CD14-positive monocyte (primary cell): ENCODE results near the gene BRF1. TPM values are rescaled to one million over a fixed set of nuclear protein-coding genes. Genes with fewer than 3 reads are reported as not detected.

Experiments used
- DNase-seq, 3 donors: peaks; one replicate each; pipeline ENCODE4 v3.0.0-alpha.2; 2011 to 2022
- H2AFZ ChIP-seq: 2 replicates; pipeline ENCODE4 v1.6.0; 2012; ENCODE audit warnings: mild to moderate bottlenecking, low read depth, low read length, inconsistent platforms; ENCODE audit not compliant: insufficient read depth, poor library complexity, severe bottlenecking
- H3K27ac ChIP-seq, 2 donors: 1 replicate in 1 of 2; 2 replicates in 1 of 2; pipeline ENCODE4 v1.5.1; 2012 to 2013; ENCODE audit warnings: low read length in 2 of 2, control low read depth in 1 of 2, inconsistent platforms in 1 of 2, low read depth in 1 of 2, mild to moderate bottlenecking in 1 of 2
- H3K27me3 ChIP-seq, 2 donors: one replicate each; pipeline versions ENCODE4 v1.6.0 to v1.6.1; 2011 to 2013; ENCODE audit warnings: low read length in 2 of 2; ENCODE audit not compliant: control insufficient read depth in 2 of 2, insufficient read depth in 2 of 2
- H3K36me3 ChIP-seq, 2 donors: replicated peaks in 1 of 2; 1 replicate in 1 of 2; 2 replicates in 1 of 2; pipeline versions ENCODE4 v1.5.1 to v1.6.1; 2012 to 2013; ENCODE audit warnings: low read length in 2 of 2, control low read depth in 1 of 2, inconsistent platforms in 1 of 2, mild to moderate bottlenecking in 1 of 2; ENCODE audit not compliant: insufficient read depth in 2 of 2, control insufficient read depth in 1 of 2
- H3K4me1 ChIP-seq, 2 donors: 1 replicate in 1 of 2; 2 replicates in 1 of 2; pipeline versions ENCODE4 v1.5.1 to v1.6.1; 2012 to 2013; ENCODE audit warnings: low read length in 2 of 2, control low read depth in 1 of 2, inconsistent platforms in 1 of 2, mild to moderate bottlenecking in 1 of 2, moderate library complexity in 1 of 2; ENCODE audit not compliant: insufficient read depth in 2 of 2, control insufficient read depth in 1 of 2
- H3K4me2 ChIP-seq: replicated peaks from 2 replicates; pipeline ENCODE3; 2012; ENCODE audit warnings: low read length, moderate library complexity, mild to moderate bottlenecking; ENCODE audit not compliant: poor library complexity, severe bottlenecking; ENCODE audit errors: extremely low read depth
- H3K4me3 ChIP-seq, 3 experiments: fragments of 200-600 bp in 1 of 3; sonication (generic) in 1 of 3; replicated peaks in 1 of 3; 1 replicate in 2 of 3; 2 replicates in 1 of 3; pipeline ENCODE4 v1.5.1; 2011 to 2013; ENCODE audit warnings: low read length in 3 of 3, mild to moderate bottlenecking in 3 of 3, control low read depth in 2 of 3, low read depth in 2 of 3, inconsistent platforms in 1 of 3, moderate library complexity in 1 of 3
- H3K79me2 ChIP-seq: 2 replicates; pipeline ENCODE4 v1.6.0; 2012; ENCODE audit warnings: mild to moderate bottlenecking, control low read depth, inconsistent platforms, low read length, moderate library complexity; ENCODE audit not compliant: insufficient read depth
- H3K9ac ChIP-seq: 2 replicates; pipeline ENCODE4 v1.6.0; 2017; ENCODE audit warnings: low read length, mild to moderate bottlenecking; ENCODE audit not compliant: insufficient read depth, poor library complexity, severe bottlenecking
- H3K9me3 ChIP-seq, 2 donors: replicated peaks in 1 of 2; 1 replicate in 1 of 2; 2 replicates in 1 of 2; pipeline versions ENCODE4 v1.5.1 to v1.6.1; 2012 to 2013; ENCODE audit warnings: low read length in 2 of 2, control low read depth in 1 of 2; ENCODE audit not compliant: control insufficient read depth in 1 of 2, insufficient read depth in 1 of 2
- H4K20me1 ChIP-seq: 2 replicates; pipeline ENCODE4 v1.6.0; 2012; ENCODE audit warnings: mild to moderate bottlenecking, low read length, control low read depth, moderate library complexity; ENCODE audit not compliant: insufficient read depth
- H3K27ac Mint-ChIP-seq, 7 donors: one replicate each; pipeline ENCODE4 v1.8.0; 2020; ENCODE audit warnings: mild to moderate bottlenecking in 7 of 7, mixed read lengths in 7 of 7, moderate library complexity in 6 of 7, inconsistent platforms in 2 of 7
- H3K27me3 Mint-ChIP-seq, 3 donors: one replicate each; pipeline ENCODE4 v1.8.0; 2021 to 2022; ENCODE audit warnings: low read depth in 3 of 3, mild to moderate bottlenecking in 3 of 3, mixed read lengths in 3 of 3, moderate library complexity in 3 of 3, inconsistent platforms in 1 of 3
- H3K36me3 Mint-ChIP-seq, 2 donors: one replicate each; pipeline ENCODE4 v1.8.0; 2020; ENCODE audit warnings: mixed read lengths in 2 of 2, inconsistent platforms in 1 of 2, mild to moderate bottlenecking in 1 of 2
- H3K4me1 Mint-ChIP-seq: one replicate; pipeline ENCODE4 v1.8.0; 2020; ENCODE audit warnings: mild to moderate bottlenecking, mixed read lengths
- H3K4me3 Mint-ChIP-seq, 2 donors: one replicate each; pipeline ENCODE4 v1.8.0; 2020; ENCODE audit warnings: mild to moderate bottlenecking in 2 of 2, mixed read lengths in 2 of 2, moderate library complexity in 1 of 2
- H3K9me3 Mint-ChIP-seq, 7 donors: one replicate each; pipeline ENCODE4 v1.8.0; 2020 to 2022; ENCODE audit warnings: mixed read lengths in 7 of 7, mild to moderate bottlenecking in 6 of 7, moderate library complexity in 6 of 7, inconsistent platforms in 2 of 7
- WGBS: methylation state at CpG from one replicate; pipeline ENCODE4 v1.1.5; 2013; ENCODE audit warnings: missing lambda C conversion rate; ENCODE audit not compliant: insufficient coverage; 5-methylcytosine and 5-hydroxymethylcytosine counted together
- intact Hi-C, 2 donors: fragments of 100-400 bp; cut with micrococcal nuclease; formaldehyde crosslinking; loops; one replicate each; pipeline versions ENCODE4 v1.15.0 to v1.15.1; 2023
- polyA plus RNA-seq, 3 donors: library from polyadenylated mRNA; depleted of rRNA in 1 of 3; unstranded in 2 of 3; stranded (reverse) in 1 of 3; fragments of 300-500 nt in 2 of 3; fragments of >200 nt in 1 of 3; fragmentation: Illumina TruSeq in 2 of 3; gene quantifications; 1 replicate in 2 of 3; 2 replicates in 1 of 3; pipeline ENCODE4 v1.2.3, GENCODE V29; 2012 to 2021
- TF ChIP-seq, protein P1 (sequence below): fragments of 200-600 bp; IDR thresholded peaks from one replicate; pipeline ENCODE4 v1.8.0; 2022; ENCODE audit warnings: antibody characterized with exemption, mild to moderate bottlenecking

The BRF1 gene
- polyA plus RNA-seq, 3 donors: 2.3 to 20.5 (median 2.5) TPM

DNA sequence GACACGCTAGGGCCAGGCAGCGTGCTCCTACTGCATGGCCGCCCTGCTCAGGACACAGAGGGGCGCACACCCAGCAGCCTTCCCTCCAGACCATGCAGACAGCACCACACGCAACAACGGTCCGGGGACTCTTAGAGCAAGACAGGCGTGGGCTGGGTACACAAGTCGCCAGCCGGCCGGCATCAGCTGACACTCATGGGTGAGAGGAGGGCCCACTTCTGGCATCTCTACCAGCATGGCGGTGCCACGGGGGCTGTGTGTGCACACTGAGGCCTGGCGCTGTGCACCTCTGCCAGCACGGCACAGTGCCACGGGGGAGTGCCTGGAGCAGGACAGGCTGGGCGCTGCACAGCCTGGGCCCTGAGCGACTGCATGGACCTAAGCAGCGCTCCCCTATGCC, 59.2 kb downstream of the BRF1 start:
- peaks cover 10 to 33% of the 10 kb centered on the region in 2 donors for H3K36me3 ChIP-seq
- H3K4me3 ChIP-seq: no peak overlapping the region
- no peaks in the 10 kb centered on the region for H4K20me1 ChIP-seq
- no peaks in the 10 kb centered on the region for H3K4me1 ChIP-seq
- peaks cover 21 to 50% of the 10 kb centered on the region in 2 donors for H3K36me3 Mint-ChIP-seq
- H3K9me3 ChIP-seq: peaks cover 0 to 3% of the 10 kb centered on the region in 2 donors
- no peak overlapping the region for H3K9ac ChIP-seq
- TF ChIP-seq, protein P1, sequence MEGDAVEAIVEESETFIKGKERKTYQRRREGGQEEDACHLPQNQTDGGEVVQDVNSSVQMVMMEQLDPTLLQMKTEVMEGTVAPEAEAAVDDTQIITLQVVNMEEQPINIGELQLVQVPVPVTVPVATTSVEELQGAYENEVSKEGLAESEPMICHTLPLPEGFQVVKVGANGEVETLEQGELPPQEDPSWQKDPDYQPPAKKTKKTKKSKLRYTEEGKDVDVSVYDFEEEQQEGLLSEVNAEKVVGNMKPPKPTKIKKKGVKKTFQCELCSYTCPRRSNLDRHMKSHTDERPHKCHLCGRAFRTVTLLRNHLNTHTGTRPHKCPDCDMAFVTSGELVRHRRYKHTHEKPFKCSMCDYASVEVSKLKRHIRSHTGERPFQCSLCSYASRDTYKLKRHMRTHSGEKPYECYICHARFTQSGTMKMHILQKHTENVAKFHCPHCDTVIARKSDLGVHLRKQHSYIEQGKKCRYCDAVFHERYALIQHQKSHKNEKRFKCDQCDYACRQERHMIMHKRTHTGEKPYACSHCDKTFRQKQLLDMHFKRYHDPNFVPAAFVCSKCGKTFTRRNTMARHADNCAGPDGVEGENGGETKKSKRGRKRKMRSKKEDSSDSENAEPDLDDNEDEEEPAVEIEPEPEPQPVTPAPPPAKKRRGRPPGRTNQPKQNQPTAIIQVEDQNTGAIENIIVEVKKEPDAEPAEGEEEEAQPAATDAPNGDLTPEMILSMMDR: no peak
- H3K79me2 ChIP-seq: peaks cover 22% of the 10 kb centered on the region
- H3K27ac Mint-ChIP-seq: no peak overlapping the region
- H3K4me2 ChIP-seq: no peak overlapping the region
- no peak overlapping the region for H3K4me3 Mint-ChIP-seq
- H3K4me1 Mint-ChIP-seq: no peaks in the 10 kb centered on the region
- peaks cover 0 to 2% (median 0%) of the 10 kb centered on the region in 3 donors for H3K27me3 Mint-ChIP-seq
- no peak for DNase-seq
- intact Hi-C loops: no loop called here
- no peak overlapping the region for H3K27ac ChIP-seq
- no peak overlapping the region for H2AFZ ChIP-seq
- peaks cover 0 to 6% (median 0%) of the 10 kb centered on the region in 7 donors for H3K9me3 Mint-ChIP-seq
- no peaks in the 10 kb centered on the region for H3K27me3 ChIP-seq
- WGBS: 99% methylated on average over 19 of the region's 19 CpGs

DNA sequence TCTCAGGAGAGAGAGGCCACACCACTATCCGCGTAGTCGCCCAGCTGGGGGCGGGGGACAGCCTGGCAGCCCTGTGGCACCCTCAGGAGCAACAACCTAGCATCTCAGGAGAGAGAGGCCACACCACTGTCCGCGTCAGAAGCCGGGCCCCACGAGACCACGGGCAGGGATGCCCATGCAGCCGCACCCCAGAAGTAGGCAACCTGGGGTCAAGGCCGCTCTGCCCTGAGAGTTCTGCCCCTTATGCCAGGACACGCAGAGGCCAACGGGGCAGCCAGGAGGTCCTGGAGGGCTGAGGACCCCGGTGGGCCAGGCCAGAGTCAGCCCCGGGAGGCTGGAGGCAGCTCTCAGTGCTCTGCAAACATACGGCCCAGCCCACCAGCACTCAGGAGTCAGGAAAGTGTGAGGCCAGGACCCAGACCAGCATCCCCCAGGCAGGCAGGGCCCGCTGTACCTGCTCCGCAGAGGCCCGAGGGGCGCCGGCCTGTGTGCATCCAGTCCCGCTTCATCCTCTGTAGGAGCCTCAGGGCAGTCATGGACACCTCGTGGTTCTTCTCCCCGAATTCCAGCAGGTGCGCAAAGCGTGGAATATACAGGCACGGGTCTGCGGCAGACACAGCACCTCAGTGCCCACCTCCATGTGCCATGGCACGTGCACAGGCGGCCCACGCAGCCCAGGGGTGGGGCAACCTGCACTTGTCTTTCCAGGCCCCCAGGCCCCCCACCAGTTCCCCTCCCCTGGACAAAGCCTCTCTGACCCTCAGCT, 59.8 kb downstream of the BRF1 start:
- TF ChIP-seq, protein P1: no peak
- 98% methylated on average over 26 of the region's 31 CpGs for WGBS
- Mint-ChIP-seq H3K36me3 (peaks cover 20 to 47% of the 10 kb centered on the region in 2 donors), H3K27ac (no peak overlapping the region), H3K27me3 (peaks cover 0 to 2% (median 0%) of the 10 kb centered on the region in 3 donors), H3K4me3 (no peak overlapping the region), H3K4me1 (no peaks in the 10 kb centered on the region), H3K9me3 (peaks cover 0 to 6% (median 0%) of the 10 kb centered on the region in 7 donors)
- H3K9me3 ChIP-seq: peaks cover 0 to 3% of the 10 kb centered on the region in 2 donors
- H3K79me2 ChIP-seq: peaks cover 22% of the 10 kb centered on the region
- H3K4me2 ChIP-seq: no peak overlapping the region
- H3K36me3 ChIP-seq: peaks cover 10 to 33% of the 10 kb centered on the region in 2 donors
- H3K27me3 ChIP-seq: no peaks in the 10 kb centered on the region
- no peak for DNase-seq
- H3K9ac ChIP-seq: no peak overlapping the region
- intact Hi-C loops: no loop called here
- no peak overlapping the region for H3K27ac ChIP-seq
- no peaks in the 10 kb centered on the region for H4K20me1 ChIP-seq
- no peaks in the 10 kb centered on the region for H3K4me1 ChIP-seq
- no peak overlapping the region for H2AFZ ChIP-seq
- no peak overlapping the region for H3K4me3 ChIP-seq
